Measurements from ENCODE around the gene UNK.

The UNK gene

DNA sequence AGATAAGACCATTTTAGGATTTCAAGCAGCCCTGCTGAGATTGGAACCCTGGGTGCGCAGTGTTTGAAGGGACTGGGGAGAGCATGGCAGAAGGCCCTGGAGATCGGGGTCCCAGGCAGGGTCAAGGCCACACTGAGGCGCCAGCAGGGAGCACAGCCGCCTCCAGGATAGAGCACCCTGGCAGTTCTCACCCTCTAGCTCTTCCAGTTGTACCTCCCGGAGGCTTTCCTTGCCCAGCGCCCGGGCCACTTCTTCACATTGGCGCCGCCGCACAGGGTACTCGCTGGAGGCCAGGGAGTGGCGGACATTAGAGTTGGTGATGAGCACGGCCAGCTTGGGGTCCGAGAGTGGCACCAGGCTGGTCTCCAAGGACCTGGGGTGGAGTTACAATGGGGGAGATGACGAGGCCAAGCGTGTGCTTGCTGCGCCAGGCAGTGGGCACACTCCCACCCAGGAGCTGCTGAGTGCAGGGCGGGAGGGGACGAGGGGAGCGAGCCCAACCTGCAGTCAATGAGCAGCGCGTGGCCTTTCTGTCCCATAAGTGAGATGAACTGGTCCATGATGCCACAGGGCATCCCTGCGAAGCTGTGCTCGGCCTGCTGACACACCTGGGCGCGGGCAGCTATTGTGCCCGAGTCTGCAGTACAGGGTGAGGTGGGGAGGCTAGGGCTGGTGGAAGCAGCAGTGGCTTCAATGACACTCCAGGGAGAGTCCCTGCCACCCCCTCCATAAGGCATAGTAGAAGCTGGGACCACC is 21.9 kb upstream of the UNK start:
- Mint-ChIP-seq H3K4me3 (peak overlapping the region; percentile 34), H3K27ac (no peak overlapping the region), H3K27me3 (ENCODE audit: low read depth) (no peaks in the 10 kb centered on the region), H3K9me3 (no peaks in the 10 kb centered on the region), H3K36me3 (ENCODE audit: low read depth) (peaks cover 4% of the 10 kb centered on the region), H3K4me1 (ENCODE audit: low read depth) (peaks cover 10% of the 10 kb centered on the region)

DNA sequence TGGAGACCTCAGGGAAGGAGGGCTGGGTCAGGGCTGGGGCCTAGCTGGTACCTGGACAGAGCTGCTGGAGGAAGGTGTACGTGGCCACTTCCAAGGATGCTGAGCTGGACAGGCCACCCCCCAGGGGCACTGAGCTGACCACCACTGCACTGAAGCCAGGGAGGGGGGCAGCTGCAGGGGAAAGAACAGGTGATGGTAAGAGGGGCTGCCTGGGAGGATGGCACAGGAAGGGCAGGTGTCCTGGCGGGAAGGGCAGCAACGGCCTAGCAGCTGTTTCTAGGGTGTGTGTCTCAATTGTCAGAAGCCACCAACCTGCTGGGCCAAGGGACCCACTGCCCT is 21.4 kb upstream of the UNK start:
- Mint-ChIP-seq H3K36me3 (ENCODE audit: low read depth) (peaks cover 4% of the 10 kb centered on the region), H3K4me1 (ENCODE audit: low read depth) (peaks cover 10% of the 10 kb centered on the region), H3K9me3 (no peaks in the 10 kb centered on the region), H3K4me3 (no peak overlapping the region), H3K27ac (no peak overlapping the region), H3K27me3 (ENCODE audit: low read depth) (no peaks in the 10 kb centered on the region)

DNA sequence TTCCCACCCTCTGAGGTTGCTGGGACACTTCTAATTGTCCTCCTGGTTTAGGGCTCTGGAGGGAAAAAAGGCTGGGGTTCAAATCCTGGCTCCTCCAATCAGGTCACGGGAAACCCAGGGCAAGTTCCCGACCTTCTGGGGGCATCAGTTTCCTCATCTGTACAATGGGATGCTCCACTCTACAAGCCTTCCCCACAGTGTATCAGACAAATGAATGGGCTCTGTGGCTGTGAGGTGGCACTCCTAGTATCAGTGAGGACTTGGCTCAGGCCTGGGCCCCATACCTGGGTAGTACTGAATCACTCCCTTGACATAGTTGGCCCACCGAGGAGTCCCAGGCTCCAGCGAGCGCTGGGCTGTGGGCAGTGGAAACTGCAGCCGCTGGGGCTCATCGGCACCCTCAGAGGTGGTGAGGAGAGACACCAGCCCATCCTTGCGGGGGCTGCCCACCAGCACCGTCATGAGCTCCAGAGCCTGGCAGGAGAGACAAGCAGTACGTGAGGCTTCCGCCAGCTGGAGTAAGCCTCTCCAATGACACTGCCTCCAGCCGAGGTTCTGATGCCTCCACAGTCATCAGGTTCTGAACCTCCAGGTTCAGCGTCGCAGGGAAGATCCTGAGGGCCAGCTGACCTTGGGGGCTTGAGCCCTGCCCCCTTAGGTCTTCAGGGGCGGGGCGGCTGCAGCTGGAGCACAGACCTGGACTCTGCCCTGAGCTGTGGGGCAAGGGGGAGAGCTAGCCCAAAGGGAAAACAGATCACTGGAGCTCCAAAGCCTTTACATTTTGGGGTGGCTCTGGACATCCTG is 20.8 kb upstream of the UNK start:
- H3K9me3 Mint-ChIP-seq, result no peaks in the 10 kb centered on the region
- no peaks in the 10 kb centered on the region for H3K27me3 Mint-ChIP-seq (ENCODE audit: low read depth)
- peak overlapping the region; percentile 60 for H3K4me3 Mint-ChIP-seq
- H3K4me1 Mint-ChIP-seq (ENCODE audit: low read depth), result peaks cover 10% of the 10 kb centered on the region
- no peak overlapping the region for H3K27ac Mint-ChIP-seq
- peaks cover 4% of the 10 kb centered on the region for H3K36me3 Mint-ChIP-seq (ENCODE audit: low read depth)

DNA sequence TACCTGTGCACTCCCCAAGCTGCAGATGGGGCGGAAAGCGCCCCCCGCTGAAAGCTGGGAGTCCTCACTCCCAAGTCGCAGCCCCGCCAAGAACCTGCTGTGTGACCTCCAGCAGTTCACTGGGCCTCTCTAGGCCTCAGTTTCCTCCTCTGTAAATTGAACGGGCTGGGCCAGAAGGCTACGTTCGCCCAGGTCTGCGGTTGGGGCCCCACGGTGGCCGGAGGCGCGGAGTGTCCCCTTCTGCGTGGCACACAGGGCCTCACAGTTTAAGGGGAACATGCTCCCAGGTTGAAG is 20.2 kb upstream of the UNK start:
- peak overlapping the region; percentile 67 for H3K27ac Mint-ChIP-seq
- no peaks in the 10 kb centered on the region for H3K9me3 Mint-ChIP-seq
- H3K4me1 Mint-ChIP-seq (ENCODE audit: low read depth), result peaks cover 10% of the 10 kb centered on the region
- H3K27me3 Mint-ChIP-seq (ENCODE audit: low read depth), result no peaks in the 10 kb centered on the region
- peak overlapping the region; percentile 84 for H3K4me3 Mint-ChIP-seq
- peaks cover 4% of the 10 kb centered on the region for H3K36me3 Mint-ChIP-seq (ENCODE audit: low read depth)

DNA sequence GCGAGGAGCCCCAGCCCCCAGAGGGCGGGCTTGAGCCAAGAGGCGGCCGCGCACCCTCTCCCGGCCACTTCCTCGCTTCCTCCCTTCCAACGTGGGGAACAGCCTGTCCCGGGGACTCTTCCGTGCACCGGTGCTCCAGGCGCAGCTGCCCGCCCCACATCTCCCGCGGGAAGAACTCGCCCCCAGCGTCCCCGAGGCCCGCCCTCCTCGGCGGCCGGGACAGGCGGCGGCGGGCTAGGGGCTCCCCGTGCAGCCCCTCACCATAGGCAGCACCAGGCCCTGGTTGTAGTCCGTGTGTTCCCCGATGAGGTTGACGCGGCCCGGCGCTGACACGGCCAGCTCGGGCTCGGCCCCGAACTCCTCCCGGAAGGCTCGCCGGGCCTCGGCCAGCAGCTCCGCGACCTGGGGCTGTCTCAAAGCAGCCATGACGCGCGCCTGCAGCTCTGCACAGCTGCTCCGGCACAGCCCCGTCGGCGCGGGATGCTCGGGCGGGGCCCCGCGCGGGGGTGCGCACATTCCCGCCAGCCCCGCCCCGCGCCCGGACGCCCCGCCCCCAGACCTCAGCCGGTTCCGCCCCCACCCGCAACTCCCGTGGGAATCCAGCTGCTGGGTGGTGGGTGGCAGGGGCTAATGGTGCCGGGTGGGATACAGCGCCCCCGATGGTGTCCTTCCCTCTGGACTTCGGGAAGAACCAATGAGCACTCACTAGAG is 19.7 kb upstream of the UNK start, which contains the start of gene GALK1:
TSS of gene GALK1 (minus strand) at position 482 of the 711 bp plus-strand sequence. CDS start at position 426, 56 bp downstream.
- peaks cover 10% of the 10 kb centered on the region for H3K4me1 Mint-ChIP-seq (ENCODE audit: low read depth)
- H3K9me3 Mint-ChIP-seq, result no peaks in the 10 kb centered on the region
- peak within 1 kb of the TSS; percentile 67 for H3K27ac Mint-ChIP-seq
- H3K4me3 Mint-ChIP-seq, result peak within 1 kb of the TSS; percentile 84
- H3K27me3 Mint-ChIP-seq (ENCODE audit: low read depth), result no peaks in the 10 kb centered on the region
- H3K36me3 Mint-ChIP-seq (ENCODE audit: low read depth), result peaks cover 4% of the 10 kb centered on the region

DNA sequence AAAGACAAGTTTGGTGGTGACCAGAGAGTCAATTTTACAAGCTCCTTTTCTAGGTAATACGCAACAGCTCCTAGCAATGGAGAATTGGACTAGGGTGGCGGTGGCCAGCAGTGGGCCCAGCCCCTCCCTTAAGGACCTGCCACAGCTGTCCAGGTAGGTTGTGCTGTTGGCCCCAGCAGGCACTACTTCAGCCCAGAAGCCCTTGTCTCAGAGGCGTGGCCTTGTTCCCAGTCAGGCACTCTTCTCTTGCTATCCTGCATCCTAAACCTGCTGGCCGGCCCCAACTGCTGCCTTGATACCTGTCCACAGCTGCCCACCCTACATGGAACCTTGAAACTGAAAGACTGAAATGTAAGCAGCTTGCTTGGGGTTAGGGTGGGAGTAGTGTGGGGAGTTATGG is 18.6 kb upstream of the UNK start:
- H3K9me3 Mint-ChIP-seq, result no peaks in the 10 kb centered on the region
- no peaks in the 10 kb centered on the region for H3K27me3 Mint-ChIP-seq (ENCODE audit: low read depth)
- H3K4me3 Mint-ChIP-seq, result no peak overlapping the region
- H3K4me1 Mint-ChIP-seq (ENCODE audit: low read depth), result peaks cover 10% of the 10 kb centered on the region
- H3K36me3 Mint-ChIP-seq (ENCODE audit: low read depth), result peaks cover 4% of the 10 kb centered on the region
- H3K27ac Mint-ChIP-seq, result no peak overlapping the region

DNA sequence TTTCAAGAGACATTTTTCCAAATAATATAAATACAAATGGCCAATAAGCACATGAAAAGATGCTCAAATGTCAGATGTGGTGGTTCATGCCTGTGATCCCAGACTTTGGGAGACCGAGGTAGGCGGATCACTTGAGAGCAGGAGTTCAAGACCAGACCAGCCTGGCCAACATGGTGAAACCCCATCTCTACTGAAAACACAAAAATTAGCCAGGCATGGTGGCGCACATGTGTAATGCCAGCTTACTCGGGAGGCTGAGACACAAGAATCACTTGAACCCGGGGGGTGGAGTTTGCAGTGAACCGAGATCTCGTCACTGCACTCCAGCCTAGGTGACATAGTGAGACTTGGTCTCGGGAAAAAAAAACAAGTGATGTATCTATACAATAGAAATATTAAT is 16.7 kb upstream of the UNK start:
- Mint-ChIP-seq H3K9me3 (no peaks in the 10 kb centered on the region), H3K4me1 (ENCODE audit: low read depth) (peaks cover 9% of the 10 kb centered on the region), H3K27ac (no peak overlapping the region), H3K36me3 (ENCODE audit: low read depth) (no peaks in the 10 kb centered on the region), H3K4me3 (no peak overlapping the region), H3K27me3 (ENCODE audit: low read depth) (no peaks in the 10 kb centered on the region)

DNA sequence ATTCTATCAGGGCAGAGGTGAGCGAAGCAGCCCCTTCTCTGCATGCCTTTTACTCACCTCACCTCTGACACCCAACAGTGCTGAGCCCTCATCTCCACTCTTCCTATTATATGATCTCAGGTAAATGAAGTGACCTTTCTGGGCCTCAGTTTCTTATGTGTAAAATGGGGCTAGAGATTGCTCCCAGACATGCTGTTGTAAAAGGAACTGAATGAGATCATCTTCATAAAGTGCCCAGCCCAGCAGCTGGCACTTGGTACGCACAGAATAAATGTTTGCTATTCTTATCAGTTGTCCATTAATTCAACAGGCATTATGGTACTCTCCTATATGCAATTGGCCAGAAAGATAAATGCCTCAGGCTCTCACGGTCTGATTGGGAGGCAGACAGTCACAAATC is 15.1 kb upstream of the UNK start:
- Mint-ChIP-seq H3K4me1 (ENCODE audit: low read depth) (peaks cover 2% of the 10 kb centered on the region), H3K27ac (no peak overlapping the region), H3K27me3 (ENCODE audit: low read depth) (no peaks in the 10 kb centered on the region), H3K4me3 (no peak overlapping the region), H3K9me3 (no peaks in the 10 kb centered on the region), H3K36me3 (ENCODE audit: low read depth) (no peaks in the 10 kb centered on the region)

DNA sequence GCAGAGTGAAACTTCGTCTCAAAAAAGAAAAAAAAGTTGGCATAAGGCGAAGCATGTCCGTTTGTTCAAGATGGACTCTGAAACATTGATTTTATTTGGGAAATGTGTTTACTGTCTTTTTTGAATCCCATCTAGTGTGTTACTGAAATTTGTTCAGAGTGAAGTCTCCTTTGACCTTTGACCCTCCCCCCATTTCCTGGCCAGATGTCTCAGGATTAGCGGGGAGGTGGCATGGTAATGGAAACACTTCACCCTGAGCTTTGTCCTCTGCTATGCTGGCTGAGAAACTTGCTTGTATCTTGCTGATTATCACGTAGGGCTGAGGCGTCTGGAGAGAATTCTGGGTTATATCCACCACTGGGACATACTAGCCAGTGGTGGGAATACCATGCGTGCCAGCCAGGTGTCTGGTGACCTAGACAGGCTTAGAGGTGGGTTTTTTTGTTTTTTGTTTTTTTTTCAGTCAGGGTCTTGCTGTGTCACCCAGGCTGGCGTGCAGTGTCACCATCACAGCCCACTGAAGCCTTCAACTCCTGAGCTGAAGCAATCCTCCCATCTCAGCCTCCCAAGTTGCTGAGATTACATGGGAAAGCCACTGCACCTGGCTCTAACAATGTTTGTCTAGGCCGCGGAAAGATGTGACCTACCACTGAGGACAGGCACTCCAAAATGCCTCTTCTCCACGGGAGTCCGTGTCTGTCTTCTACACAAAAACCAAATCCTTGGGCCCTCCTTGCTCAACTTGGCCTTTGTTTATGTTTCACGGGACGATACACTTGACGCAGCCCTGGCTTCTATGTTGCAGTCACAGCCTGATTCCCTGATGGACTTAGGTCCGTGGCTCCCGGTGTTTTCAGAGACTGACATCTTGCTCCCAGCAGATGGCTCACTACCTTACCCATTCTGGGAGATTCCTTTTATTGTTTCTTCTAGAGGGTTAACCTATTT is 13.0 kb upstream of the UNK start:
- no peaks in the 10 kb centered on the region for H3K9me3 Mint-ChIP-seq
- H3K27me3 Mint-ChIP-seq (ENCODE audit: low read depth), result no peaks in the 10 kb centered on the region
- H3K4me1 Mint-ChIP-seq (ENCODE audit: low read depth), result peaks cover 15% of the 10 kb centered on the region
- no peak overlapping the region for H3K4me3 Mint-ChIP-seq
- peaks cover 7% of the 10 kb centered on the region for H3K36me3 Mint-ChIP-seq (ENCODE audit: low read depth)
- no peak overlapping the region for H3K27ac Mint-ChIP-seq

DNA sequence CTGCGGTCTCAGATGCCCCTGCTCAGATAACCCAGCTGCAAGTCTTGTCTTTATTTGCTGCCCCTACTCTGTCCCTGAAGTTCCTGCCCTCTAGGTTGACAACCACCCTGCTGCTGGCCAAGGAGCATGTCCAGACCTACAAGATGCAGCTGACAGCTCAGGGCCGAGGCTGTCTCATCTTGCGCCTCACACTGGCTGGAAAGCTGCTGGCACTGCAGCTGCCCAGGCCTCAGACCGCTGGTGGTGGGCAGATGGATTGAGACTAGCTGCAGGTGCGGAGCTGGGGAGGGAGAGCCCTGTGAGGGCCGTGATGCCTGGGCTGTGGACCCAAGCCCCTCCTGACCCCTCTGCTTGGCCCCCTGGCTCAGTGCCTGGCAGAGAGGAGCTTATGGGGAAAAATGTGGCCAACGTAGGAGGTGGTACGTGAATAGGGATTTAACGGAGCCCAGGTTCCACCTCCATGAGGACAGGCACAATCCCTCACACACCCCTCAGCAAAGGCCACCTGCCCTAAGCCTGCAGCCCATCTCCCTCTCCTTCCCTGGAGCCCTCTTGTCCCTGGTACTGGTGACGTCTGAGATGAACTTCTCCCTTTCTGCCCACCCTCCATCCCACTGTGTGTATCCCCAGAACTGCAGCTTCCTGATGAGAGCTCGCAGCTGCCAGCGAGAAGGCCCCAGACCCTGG is 11.3 kb upstream of the UNK start:
- Mint-ChIP-seq H3K27ac (no peak overlapping the region), H3K36me3 (ENCODE audit: low read depth) (peaks cover 22% of the 10 kb centered on the region), H3K9me3 (no peaks in the 10 kb centered on the region), H3K4me3 (no peak overlapping the region), H3K27me3 (ENCODE audit: low read depth) (no peaks in the 10 kb centered on the region), H3K4me1 (ENCODE audit: low read depth) (peaks cover 29% of the 10 kb centered on the region)

DNA sequence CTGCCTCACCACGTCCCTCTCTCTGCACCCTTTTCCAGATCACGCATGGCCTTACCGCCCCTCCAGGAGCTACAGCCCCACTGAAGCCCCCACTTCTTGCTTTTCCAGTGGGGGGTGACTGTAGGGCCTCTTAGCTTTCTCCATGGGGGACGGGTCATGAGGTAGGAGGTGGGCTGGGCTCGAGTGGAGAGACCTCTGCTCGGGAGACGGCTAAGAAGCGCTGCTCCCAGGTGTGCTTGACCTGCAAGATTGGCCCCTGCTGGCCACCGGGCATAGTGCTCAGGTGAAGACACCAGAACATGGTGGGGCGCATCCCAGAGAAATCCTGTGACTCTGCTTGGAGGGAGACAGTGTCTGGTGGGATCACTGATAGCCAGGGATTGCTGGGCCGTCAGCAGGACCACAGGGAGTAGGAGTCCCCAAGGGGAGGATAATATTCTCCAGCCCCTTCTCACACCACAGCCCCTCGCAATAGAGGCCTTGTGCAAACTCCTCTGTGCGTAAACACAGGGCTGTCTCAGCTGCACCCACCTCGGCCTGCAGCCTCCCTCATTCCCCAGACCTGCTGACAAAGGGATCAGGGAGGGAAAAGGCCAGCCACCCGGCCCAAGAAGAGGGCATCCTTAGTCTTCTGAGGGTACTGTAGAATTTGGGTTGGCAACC is 10.7 kb upstream of the UNK start:
- peaks cover 34% of the 10 kb centered on the region for H3K4me1 Mint-ChIP-seq (ENCODE audit: low read depth)
- no peak overlapping the region for H3K27ac Mint-ChIP-seq
- H3K27me3 Mint-ChIP-seq (ENCODE audit: low read depth), result no peaks in the 10 kb centered on the region
- H3K9me3 Mint-ChIP-seq, result no peaks in the 10 kb centered on the region
- peaks cover 29% of the 10 kb centered on the region for H3K36me3 Mint-ChIP-seq (ENCODE audit: low read depth)
- H3K4me3 Mint-ChIP-seq, result no peak overlapping the region

DNA sequence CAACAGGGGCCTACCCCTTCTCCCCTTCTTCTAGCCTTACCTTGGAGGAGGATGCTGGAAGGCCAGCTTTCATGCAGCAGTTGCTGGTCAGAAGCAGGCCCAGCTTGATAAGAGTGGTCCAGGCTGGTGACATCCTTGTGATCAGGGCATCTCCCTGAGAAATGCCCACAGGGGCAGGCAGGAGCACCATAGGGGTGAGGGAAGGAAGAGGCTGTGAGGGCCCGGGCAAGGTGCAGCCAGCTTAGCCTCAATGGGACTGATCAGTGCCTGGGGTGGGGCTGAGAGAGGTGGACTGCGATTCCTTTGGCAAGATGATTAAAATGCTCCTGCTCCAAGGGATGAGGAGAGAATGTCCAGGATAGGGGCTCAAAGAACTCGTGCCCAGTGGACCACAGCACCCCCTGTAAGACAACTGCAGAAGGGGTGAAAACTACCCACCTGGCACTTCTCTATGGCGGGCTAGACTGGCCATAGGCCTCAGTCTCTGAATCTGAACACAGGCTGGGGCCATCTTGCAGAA is 10.1 kb upstream of the UNK start:
- Mint-ChIP-seq H3K4me1 (ENCODE audit: low read depth) (peaks cover 35% of the 10 kb centered on the region), H3K27me3 (ENCODE audit: low read depth) (no peaks in the 10 kb centered on the region), H3K36me3 (ENCODE audit: low read depth) (peaks cover 30% of the 10 kb centered on the region), H3K27ac (no peak overlapping the region), H3K9me3 (no peaks in the 10 kb centered on the region), H3K4me3 (no peak overlapping the region)

DNA sequence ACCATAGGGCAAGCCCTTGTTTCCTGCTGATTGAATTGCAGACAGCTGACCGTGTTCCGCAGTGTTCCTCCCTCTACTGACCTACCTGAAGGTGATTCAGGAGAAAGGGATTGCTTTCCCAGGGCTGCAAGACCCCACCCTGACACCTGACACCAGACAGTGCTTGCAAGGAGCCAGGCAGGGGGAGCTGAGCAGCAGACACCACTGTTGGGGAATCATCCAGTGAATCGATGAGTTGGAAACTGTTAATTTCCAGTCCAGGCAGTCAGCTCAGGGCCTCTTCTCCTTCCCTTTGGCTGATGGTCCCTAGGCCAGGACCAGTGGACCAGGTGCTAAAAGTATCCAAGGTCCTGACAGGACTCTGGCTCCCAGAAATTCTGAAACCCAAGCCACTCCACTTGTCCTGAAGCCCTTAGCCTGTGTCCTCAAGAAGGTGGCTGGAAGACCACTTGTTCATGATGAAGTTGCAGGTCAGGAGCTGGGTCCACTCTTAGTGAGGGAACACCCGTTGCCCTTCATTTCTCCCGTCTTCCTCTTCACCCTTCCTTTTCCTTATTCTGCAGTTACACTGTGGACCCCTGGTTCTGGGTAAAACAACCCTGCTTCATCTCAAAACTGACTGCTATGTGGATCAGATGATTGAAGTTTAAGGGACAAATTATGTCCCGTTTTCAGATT is 9.5 kb upstream of the UNK start:
- Mint-ChIP-seq H3K27ac (peak overlapping the region; percentile 13), H3K4me1 (ENCODE audit: low read depth) (peaks cover 41% of the 10 kb centered on the region), H3K9me3 (no peaks in the 10 kb centered on the region), H3K27me3 (ENCODE audit: low read depth) (no peaks in the 10 kb centered on the region), H3K4me3 (no peak overlapping the region), H3K36me3 (ENCODE audit: low read depth) (peaks cover 32% of the 10 kb centered on the region)
